8988T (cell line): Measurements from ENCODE around the gene B3GNT2.
A peak's percentile ranks its signal among the peaks of the same experiment; 100 is the strongest.
"Not testable (repeated sequence)": the region's sequence is repeated elsewhere in the genome, so short reads cannot be mapped to it uniquely, and the experiment has no call there.

Experiments used
- DNase-seq: peaks from one replicate; pipeline ENCODE4 v3.0.0; 2011

B3GNT2 gene

DNA sequence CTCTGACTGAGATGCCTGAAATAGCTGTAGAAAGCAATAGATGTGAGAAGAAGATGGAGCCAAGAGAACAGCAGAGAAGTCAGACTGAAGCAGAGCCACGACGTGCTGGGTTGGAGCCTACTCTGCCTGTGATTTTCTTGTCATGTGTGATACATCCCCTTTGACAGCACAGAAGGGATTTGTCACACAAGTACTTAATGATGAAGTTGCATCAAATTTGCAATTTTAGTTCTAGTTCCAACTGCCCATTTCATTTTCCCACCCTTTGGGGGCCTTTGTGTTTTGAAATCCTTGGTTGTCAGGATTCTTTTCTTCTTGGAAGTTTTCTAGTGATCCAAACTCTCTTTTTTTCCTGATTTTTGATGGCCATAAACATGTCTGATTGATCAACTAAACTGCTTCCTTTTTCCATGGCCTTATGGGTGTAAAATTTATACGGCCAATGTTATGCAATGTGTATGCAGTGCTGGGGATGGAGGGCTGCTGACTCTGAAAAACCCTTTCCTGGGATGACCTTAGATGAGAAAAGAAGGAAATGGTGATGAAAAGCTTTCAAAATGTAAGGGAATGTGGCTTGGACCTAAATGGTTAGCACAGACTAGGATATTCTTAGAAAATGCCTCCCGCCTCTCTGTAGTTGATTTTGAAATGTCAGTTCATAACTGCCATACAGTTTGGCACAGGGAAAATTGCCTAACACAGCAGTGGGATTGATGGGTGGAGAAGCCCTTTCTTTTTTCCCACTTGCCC lies 9.6 kb upstream of the B3GNT2 start:
- no peak for DNase-seq

DNA sequence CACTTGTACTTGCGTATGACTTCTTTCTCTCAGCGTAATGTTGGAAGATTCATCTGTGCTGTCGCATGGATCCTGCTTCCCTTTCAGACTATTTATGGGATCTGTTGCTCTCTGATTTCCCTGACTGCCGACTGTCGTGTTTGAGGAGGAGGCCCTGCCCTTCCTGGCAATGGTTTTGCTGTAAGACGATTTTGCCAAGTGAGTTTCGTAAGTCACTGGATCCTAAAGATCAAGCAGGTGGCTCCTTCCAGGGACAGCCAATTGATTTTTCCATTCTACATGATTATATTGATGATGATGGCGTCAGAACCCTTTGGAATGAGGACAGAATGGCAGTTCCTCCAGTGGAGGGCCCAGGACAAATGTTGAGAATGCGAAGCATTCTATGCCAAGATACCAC lies 8.7 kb upstream of the B3GNT2 start:
- no peak for DNase-seq

DNA sequence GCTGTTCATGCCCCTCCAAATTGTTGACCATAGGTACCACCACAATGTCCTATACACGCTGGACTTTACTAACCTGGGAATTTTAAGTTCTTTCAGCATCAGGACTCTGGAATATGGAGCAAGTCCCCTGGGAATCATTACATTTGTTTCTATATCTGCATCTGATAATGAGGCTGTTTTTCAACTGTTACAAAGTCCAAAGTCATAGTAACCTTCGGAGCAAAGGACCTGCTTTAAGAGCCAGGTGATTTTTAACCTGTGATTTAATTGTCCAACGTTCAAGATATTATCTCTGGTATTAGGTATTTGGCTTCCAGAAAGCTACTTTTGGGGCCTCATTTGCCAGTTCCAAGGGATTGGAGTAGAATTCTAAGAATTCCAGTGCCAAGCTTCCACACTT lies 7.5 kb upstream of the B3GNT2 start:
- DNase-seq: no peak

DNA sequence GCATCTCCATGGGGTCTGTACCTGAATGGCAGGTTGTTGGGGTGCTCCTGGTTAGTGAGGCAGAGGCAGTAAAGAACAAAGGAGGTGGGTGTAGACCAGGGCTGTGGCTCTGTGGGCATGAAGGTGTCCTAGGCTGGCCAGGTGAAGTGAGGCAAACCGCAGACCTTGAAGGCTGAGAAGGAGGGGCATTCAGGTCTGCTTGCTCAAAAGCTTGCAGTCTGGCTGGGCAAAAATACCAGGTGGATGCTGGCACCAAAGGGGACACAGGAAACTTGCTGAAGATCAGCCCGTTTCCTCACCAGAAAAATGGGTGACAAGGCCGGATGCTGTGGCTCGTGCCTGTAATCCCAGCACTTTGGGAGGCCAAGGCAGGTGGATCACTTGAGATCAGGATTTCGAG lies 6.7 kb upstream of the B3GNT2 start:
- no peak for DNase-seq

DNA sequence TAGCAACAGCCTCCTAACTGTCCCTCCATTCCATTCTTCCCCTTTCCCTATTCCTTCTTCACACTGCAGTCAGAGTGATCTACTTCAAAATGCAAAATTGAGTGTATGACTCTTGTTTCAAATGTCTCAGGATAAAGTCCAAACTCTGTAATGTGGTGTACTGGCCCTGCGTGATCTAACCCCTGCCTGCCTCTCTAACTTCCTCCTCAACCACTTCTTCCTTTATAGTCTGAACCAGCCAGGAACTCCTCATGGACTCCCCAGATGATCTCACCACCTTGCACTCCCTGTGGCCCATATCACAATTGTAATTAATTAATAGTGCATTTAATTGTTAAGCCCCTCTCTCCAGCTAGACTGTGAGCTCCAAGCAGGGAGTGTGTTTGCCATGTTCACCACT lies 3.1 kb upstream of the B3GNT2 start:
- DNase-seq: no peak

DNA sequence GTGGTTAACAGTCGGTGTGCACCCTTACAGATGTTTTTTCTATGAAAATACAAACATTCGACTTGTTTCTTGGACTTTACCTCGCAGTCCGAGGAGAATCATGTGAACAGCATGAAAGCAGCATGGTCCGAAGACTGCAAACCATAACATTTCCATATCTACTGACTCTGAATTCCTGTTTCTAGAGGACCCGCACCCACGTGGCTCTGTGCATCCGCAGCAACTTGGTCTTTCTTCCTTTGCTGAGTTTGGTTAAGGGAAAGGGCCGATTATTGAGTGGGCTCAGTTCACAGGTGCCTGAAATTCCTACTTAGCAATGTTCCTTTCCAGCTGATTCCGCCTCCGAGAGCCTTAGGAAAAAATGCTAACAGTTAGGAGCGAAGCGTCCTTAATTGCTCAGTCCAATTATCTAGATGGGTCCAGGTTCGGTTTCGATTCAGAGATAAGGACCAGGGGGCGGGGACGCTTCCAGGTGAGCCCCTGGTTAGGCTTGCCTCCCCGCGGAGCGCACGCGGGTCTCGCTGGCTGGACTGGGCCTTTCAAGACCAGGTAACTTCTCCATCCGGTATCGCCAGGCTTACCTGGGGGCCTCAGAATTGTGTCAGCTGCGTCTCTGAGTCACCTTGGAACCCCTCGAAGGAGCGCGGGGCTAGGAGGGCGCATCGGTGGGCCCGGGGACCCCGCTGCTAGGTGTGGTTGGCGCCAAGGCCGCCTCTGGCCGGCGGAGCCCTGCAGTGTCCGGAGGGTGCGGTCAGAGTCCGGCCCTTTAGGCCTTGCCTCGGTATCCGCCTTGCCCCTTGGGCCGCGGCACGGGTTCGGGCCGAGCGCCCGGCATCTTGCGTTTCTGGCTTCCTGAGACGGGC lies 1.1 kb upstream of the B3GNT2 start:
- no peak for DNase-seq

DNA sequence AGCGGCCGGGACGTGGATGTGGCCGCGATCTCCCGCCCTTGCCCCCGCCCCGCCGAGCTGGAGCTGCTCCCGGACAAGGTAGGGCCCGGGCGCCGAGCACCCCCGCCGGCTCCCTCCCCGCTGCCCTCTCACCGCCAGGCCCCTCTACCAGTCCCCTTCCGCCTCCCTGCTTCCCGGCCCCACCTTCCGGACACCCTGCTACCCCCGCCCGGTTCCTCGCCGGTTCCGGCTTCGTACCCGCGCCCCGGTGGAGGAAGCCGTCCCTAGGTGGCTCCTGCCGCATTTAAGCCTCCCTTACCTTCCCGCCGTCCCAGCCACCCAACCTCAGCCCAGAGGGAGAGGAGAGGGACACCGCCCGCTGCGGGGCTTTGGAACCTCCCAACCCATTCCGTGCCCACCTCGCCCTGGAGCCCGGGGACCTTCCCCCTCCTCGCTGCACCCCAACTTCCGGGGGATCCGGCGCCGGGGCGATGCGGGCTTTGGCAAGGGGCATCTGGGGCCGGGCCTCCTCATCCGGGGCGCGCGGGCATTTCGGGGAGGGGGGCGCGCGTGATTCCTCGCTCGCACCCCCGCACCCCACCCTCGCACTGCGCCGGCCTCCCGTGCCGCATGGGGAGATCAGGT lies 475 bp downstream of the B3GNT2 start:
- peak; percentile 46 for DNase-seq

DNA sequence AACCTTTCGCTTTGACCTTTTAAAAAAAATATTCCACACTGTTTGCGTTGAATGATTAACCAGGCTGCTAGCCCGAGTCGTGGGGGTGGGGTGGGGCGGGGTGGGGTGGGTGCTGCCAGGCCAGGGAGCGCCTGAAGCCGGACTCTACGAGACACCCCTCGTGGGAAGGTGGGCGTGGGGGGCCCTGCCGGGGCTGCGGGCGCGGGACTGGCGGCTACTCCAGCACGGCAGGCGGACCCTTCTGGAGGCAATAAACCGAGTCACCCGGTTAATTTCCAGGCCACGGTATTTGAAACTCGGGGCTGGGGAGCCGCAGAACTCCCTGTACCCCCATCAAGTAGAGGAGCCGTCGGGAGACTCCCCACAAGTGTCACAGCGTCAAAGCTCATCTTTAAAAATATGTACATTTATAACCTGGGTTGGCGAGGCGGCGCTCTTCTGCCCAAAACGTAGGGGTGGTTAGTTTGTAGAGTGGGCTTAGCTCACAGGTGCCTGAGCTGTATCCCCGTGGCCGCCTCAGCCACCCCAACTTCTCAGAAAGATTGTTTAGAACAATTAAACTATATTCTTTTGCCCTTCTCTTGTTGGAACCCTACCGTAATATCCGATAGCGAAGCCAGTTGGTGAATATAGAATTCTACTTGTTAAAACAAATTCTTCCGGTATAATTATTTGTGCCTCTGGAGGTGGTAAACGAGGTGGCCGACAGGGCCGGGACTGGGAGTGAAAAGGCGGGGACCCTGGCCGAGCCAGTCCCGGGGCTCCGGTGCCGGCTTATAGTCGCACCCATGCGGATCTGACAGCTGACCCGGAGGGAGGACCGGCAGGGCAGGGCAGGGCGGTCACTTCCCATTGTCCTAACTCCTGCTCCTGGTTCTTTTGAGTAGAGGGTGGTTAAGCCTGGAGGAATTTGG lies 1.4 kb downstream of the B3GNT2 start:
- DNase-seq: peak; percentile 37

DNA sequence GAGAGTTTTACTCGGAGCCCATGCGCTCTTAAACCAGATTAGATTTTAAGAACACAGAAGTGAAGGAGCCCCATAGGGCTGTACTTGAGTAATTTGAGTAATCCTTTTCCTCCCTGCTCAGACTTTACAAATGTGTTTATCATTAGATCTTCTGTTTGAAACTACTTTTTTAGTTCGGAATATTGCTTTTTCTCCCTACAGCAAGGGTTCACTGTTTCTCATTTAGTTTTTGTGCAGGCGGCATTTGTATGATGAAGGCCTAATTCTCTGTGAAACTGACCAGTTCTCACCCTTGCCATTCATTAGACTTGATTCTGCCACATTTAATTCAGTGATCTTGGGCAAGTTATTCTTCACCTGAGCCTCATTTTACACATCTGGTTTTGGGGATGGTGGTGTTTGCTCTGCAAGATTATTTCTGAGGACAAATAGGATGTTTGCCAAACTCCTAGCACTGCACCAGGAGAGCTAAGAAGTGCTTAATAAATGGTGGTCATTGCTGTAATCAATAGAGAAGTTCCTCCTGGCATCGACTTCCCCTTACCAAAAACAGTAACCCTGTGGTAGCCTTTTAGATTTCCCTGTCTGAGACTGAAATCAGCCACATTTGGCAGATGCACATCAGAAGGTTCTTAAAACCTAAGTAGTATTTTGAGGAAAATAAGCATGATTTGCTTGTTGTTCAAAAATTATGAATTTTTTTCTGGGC lies 2.2 kb downstream of the B3GNT2 start:
- DNase-seq: no peak

DNA sequence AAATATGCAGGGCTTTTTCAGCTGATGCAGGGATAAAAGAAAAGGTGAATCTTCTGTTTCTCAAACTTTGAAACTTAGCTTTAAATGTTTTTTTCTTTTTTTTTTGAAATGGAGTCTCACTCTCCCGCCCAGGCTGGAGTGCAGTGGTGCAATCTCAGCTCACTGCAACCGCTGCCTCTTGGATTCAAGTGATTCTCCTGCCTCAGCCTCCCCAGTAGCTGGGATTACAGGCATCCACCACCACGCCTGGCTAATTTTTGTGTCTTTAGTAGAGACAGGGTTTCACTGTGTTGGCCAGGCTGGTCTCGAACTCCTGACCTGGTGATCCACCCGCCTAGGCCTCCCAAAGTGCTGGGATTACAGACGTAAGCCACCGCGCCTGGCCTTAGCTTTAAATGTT lies 2.9 kb downstream of the B3GNT2 start:
- not testable (repeated sequence) for DNase-seq

DNA sequence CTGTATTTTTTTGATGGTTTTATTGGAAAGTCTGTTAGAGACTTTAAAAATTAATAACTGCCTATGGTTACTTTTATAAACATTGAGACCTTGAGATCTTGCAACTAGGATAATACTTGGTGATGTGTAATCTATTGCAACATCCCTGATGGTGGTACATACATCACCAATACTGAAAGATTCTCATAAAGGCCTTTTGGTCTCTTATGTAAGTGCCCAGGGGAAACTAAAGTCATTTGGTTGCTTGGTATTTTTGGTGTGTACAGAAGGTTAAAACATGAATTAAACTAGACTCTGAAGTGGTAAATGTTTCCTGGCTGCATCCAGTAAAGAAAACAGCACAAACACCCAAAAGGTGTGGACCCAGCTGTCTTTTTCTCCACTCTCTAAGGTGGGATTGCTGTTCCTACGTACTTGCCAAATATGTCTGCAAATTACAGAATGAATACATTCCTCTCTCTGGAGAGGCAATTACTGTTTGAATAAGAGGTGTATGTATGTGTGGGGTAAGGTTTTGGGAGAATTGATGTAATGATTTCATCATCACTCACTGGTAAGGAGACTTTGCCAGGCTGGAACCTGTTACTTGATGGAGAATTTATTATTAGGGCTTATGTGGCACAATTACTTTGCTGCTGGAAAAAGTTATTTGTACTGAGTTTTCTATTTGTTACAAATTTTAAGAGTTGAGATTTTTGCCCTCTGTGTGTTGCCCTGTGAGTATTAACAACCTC lies 3.6 kb downstream of the B3GNT2 start:
- no peak for DNase-seq

DNA sequence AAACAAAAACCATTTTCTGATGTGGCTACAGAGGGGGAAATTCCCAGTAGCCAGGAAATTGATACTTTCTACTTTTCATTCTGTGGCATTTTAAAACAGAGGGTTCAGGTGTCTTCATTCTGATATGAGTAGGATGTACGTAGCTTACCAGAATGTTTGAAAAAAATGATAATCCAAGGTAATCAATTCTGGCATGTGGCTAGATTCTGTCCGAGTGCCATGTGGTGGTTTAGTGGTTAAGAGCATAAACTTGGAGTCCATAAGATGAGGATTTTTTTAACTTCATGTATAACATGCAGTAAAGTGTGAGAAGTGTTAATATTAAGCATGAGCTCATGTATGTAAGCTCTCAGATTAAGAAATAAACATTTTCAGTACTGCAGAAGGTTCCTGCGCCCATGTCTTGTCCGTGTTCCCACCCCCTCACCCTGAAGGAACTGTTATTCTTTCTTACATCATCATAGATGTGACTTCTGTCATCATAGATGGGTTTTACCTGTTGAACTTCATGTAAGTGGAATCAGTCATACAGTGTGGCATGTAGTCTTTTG lies 4.5 kb downstream of the B3GNT2 start:
- no peak for DNase-seq

DNA sequence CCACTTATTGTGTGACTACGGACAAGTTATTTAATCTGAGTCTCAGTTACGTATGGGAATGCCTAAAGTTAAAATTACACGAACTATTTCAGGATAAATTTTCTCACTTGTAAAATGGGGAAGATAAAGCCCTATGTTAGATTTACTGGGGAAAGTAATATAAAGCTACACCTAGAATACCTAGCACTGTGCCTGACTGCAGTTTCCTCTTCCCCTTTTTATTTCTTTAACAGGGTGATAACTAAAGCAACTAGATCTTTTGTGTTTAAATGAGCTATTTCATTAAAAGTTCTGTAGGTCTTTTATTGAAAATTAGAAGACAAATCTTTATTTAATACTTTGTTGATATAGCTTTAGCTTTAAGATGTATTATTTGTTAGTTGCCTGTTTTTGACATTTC lies 5.0 kb downstream of the B3GNT2 start:
- DNase-seq: no peak

DNA sequence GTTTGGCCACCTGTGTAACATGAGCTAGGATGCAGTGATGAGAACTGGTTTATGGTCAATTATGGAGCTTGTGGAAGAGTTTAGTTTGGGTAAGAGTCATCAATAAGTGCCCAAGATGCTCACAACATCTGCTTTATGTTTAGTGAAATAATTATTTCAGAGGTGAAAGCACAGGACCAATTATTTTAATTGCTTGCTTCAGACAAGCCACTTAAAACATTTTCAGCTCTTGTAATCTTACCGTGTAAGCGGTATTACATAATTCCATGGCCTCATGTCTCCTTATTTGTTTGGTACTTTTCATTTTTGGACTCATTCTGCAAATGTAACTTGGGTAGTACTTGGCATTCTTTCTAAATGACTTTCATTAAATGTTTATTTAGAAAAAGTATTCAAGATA lies 5.4 kb downstream of the B3GNT2 start:
- DNase-seq: no peak

DNA sequence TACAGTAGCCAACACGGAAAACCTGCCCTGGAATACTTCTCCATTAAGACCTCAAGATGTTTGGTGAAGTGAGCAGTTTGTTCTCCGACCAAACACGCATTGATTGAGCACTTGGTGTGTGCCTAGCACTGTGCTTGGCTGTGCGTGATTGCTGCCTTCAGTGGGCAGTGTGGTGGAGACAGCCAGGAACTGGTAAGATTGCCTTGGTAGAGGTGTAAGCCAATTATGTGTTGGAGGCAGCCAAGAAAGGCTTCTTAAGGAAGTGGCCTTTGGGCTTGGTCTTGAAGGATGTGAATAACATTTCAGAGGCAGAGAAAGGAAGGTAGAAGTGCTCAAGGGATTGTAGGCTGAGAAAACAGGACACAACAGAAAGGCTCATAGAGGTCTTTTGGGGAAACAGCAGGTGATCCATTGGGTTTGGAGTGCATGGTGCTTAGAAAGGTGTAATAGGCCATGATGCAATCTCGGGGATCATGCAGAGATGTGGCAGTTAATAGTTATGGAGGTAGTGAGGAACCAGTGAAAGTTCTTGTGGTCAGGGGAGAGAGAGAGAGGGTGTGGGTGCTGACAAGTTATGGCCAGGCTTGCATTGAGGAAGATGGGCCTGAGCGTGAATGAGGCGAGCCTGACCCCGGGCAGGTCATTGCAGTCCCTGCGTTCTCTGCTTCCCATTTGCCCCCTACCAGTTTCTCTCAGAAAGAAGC lies 6.3 kb downstream of the B3GNT2 start:
- no peak for DNase-seq

DNA sequence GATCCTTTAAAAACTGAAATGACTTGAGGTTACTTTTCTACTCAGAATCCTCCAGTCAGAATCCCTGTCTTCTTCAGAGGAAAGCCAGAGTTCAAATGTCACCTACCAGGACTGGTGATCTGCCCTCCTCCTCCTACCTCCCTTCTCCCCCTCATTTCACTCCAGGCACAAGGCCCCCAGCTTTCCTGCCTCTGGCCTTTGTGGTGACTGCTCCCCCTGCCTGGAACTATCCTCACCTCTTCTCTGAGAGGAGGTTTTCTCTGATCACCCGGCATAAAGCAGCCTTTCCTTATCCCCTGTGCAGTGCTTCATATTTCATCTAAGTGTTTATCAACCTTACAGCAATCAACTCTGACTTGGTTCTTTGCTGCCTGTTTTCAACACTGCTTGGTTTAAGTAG lies 6.8 kb downstream of the B3GNT2 start:
- no peak for DNase-seq

DNA sequence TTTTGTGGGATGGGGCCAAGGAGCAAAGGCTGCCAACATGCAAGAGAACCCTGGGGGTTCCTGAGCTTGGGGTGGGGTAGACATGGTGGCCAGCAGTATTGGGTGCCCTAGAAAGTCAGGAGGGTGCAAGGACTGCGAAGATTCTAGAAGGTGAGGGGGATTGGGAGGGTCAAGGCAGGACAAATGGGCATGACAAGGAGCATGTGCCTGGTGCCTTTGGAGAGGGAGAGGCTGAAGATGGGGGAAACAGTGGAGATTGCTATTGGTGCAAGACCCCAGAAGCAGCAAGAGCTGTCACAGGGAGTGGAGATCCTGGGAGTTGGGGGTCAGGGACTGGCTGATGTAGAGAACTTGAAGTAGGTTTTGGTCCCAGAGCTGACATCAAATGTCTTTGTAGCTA lies 7.5 kb downstream of the B3GNT2 start:
- DNase-seq: no peak

DNA sequence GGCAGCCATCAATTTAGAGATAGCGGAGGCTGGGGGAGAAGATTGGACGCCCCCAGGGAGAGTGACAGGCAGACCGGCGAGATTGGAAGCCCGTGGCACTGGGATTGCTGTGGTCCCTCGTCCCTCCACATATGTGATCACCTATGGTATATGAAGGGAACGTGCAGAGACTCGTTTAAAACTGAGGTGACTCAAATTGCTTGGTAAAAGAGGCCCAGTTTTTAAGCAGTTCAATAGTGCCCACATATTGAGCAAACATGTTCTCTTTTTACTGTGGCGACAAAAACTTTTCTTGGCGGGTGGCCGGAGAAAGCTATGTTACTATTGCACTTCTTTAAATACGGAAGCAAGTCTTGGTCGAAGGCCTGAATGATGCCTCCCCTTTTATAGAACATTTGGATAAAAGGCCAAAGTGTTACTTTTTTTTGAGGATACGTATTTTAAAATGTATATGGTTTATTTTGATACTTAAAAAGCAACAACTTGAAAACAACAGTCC lies 9.1 kb downstream of the B3GNT2 start:
- DNase-seq: no peak

DNA sequence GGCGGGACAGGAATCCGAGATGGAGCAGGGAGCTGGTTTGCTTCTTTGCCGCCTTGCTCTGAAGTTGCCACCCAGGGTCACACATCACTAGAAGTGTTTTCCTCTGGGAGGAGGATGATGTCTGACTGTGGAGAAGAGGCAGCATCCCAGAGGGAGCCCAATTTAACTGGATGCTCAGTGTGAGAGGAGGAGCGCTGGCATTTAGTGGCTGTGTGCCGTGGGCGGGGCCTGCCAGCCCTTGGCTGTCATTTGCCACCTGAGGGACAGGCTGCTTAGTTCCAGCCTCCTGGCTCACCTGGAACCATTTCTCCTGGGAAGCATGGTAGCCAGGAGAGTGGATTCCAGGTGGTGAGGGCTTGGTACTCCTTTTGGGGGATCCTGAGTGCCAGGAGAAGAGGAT lies 9.6 kb downstream of the B3GNT2 start:
- DNase-seq: no peak

DNA sequence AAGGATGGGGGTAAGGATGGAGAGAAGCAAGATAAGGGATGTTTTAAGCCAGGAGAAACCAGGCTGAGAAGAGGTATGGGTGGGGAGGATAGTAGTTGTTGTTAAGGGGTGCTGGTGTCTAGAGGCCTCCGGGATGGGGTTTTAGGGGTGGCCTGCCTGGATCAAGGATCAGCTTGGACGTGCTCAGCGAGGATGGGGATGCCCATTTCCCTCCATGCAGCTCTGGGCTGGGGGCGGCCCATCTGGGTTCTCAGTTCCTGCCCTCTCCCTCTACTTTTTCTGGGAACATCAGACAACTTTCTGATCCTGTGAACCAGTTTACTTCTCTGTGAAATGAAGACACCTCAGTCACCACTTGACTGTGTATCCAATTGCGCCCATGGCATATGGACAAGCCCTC lies 10.1 kb downstream of the B3GNT2 start:
- DNase-seq: no peak
